WTC11 (cell line): Measurements from ENCODE around the gene PTPN13. TPM values are rescaled to one million over a fixed set of nuclear protein-coding genes. Genes with fewer than 3 reads are reported as not detected.

Experiments used
- ATAC-seq: fragments of 200-7000 bp; cut with Tn5 transposase; 2 replicates; pipeline ENCODE4 v1.10.0; 2021; ENCODE audit warnings: mild to moderate bottlenecking, moderate library complexity
- CTCF ChIA-PET: fragments of 300-600 bp; sonication (Branson Sonifier 250); formaldehyde crosslinking; loops from one replicate; lab custom pipeline; 2021; ENCODE audit warnings: antibody characterized with exemption; lab: Charles Lee
- POLR2A ChIA-PET: fragments of 350-600 bp; sonication (Branson Sonifier 250); formaldehyde crosslinking; loops from one replicate; lab custom pipeline; 2021; ENCODE audit warnings: antibody characterized with exemption; lab: Charles Lee
- DNase-seq: peaks from one replicate; pipeline ENCODE4 v3.0.0; 2021; ENCODE audit warnings: low spot score
- H3K27ac Mint-ChIP-seq: 2 replicates; pipeline ENCODE4 v1.8.0; 2021; ENCODE audit warnings: mixed read lengths
- H3K27me3 Mint-ChIP-seq: 2 replicates; pipeline ENCODE4 v1.8.0; 2021; ENCODE audit warnings: low read depth, mild to moderate bottlenecking, moderate library complexity, mixed read lengths
- H3K36me3 Mint-ChIP-seq: 2 replicates; pipeline ENCODE4 v1.8.0; 2021; ENCODE audit warnings: mixed read lengths
- H3K4me1 Mint-ChIP-seq: 2 replicates; pipeline ENCODE4 v1.8.0; 2022; ENCODE audit warnings: mixed read lengths
- H3K4me3 Mint-ChIP-seq: 2 replicates; pipeline ENCODE4 v1.8.0; 2021; ENCODE audit warnings: mild to moderate bottlenecking, moderate library complexity, mixed read lengths
- H3K9me3 Mint-ChIP-seq: 2 replicates; pipeline ENCODE4 v1.8.0; 2021; ENCODE audit warnings: mixed read lengths
- ATF1 ChIP-seq: sonication (generic); formaldehyde crosslinking; IDR thresholded peaks from 2 replicates; pipeline ENCODE4 v1.8.1; 2023; ENCODE audit warnings: mild to moderate bottlenecking, moderate library complexity, missing genetic modification reagents
- CREB1 ChIP-seq: sonication (generic); formaldehyde crosslinking; IDR thresholded peaks from 2 replicates; pipeline ENCODE4 v1.8.0; 2023; ENCODE audit warnings: mild to moderate bottlenecking, missing genetic modification reagents
- EMX1 ChIP-seq: fragments of 250-450 bp; sonication (Bioruptor Pico); IDR thresholded peaks from 2 replicates; pipeline ENCODE4 v1.8.0; 2021; ENCODE audit warnings: mild to moderate bottlenecking
- FOXP1 ChIP-seq: sonication (generic); formaldehyde crosslinking; IDR thresholded peaks from 2 replicates; pipeline ENCODE4 v1.8.0; 2022; ENCODE audit warnings: missing genetic modification reagents, mild to moderate bottlenecking, moderate library complexity, borderline replicate concordance
- GABPB1 ChIP-seq: sonication (generic); formaldehyde crosslinking; IDR thresholded peaks from 2 replicates; pipeline ENCODE4 v1.8.1; 2023; ENCODE audit warnings: mild to moderate bottlenecking, missing genetic modification reagents
- GRHL2 ChIP-seq: fragments of 250-450 bp; sonication (Bioruptor Pico); IDR thresholded peaks from 2 replicates; pipeline ENCODE4 v1.8.0; 2022; ENCODE audit warnings: mild to moderate bottlenecking, moderate library complexity; ENCODE audit not compliant: insufficient replicate concordance, severe bottlenecking
- GTF2I ChIP-seq: fragments of 250-450 bp; sonication (Bioruptor Pico); conservative IDR thresholded peaks from 2 replicates; pipeline ENCODE4 v1.4.0; 2021; ENCODE audit warnings: mild to moderate bottlenecking
- NFE2L1 ChIP-seq: sonication (generic); formaldehyde crosslinking; IDR thresholded peaks from 2 replicates; pipeline ENCODE4 v1.8.1; 2023; ENCODE audit warnings: missing genetic modification reagents
- NR1H2 ChIP-seq: sonication (generic); formaldehyde crosslinking; IDR thresholded peaks from 2 replicates; pipeline ENCODE4 v1.9.0; 2021; ENCODE audit warnings: mild to moderate bottlenecking, moderate library complexity, missing genetic modification reagents
- RELA ChIP-seq: sonication (generic); formaldehyde crosslinking; IDR thresholded peaks from 2 replicates; pipeline ENCODE4 v1.8.1; 2022; ENCODE audit warnings: missing genetic modification reagents, mild to moderate bottlenecking, borderline replicate concordance
- RORB ChIP-seq: fragments of 250-450 bp; sonication (Bioruptor Pico); IDR thresholded peaks from 2 replicates; pipeline ENCODE4 v1.9.0; 2021; ENCODE audit warnings: mild to moderate bottlenecking
- SMAD3 ChIP-seq: sonication (generic); formaldehyde crosslinking; IDR thresholded peaks from 2 replicates; pipeline ENCODE4 v1.8.0; 2022; ENCODE audit warnings: missing genetic modification reagents, mild to moderate bottlenecking, borderline replicate concordance
- TEAD1 ChIP-seq: sonication (generic); formaldehyde crosslinking; IDR thresholded peaks from 2 replicates; pipeline ENCODE4 v1.8.0; 2022; ENCODE audit warnings: mild to moderate bottlenecking, missing genetic modification reagents
- TP53 ChIP-seq: sonication (generic); formaldehyde crosslinking; IDR thresholded peaks from 2 replicates; pipeline ENCODE4 v1.8.1; 2023; ENCODE audit warnings: mild to moderate bottlenecking, missing genetic modification reagents
- ZNF671 ChIP-seq: fragments of 250-450 bp; sonication (Bioruptor Pico); IDR thresholded peaks from 2 replicates; pipeline ENCODE4 v1.8.0; 2021; ENCODE audit warnings: mild to moderate bottlenecking
- total RNA-seq: library from RNA; stranded (reverse); gene quantifications from 3 replicates; pipeline ENCODE4 v1.2.3, GENCODE V29; 2021
- TF ChIP-seq, protein P1 (sequence below): sonication (generic); formaldehyde crosslinking; IDR thresholded peaks from 2 replicates; pipeline ENCODE4 v1.8.0; 2023; ENCODE audit warnings: missing genetic modification reagents
- TF ChIP-seq, protein P2 (sequence below): fragments of 200-600 bp; IDR thresholded peaks from 2 replicates; pipeline ENCODE4 v1.8.0; 2022; ENCODE audit warnings: antibody characterized with exemption
- TF ChIP-seq, protein P3 (sequence below): sonication (generic); formaldehyde crosslinking; IDR thresholded peaks from 2 replicates; pipeline ENCODE4 v1.8.1; 2022; ENCODE audit warnings: low read depth, mild to moderate bottlenecking, moderate library complexity, missing genetic modification reagents, borderline replicate concordance
- TF ChIP-seq, protein P4 (sequence below): sonication (generic); formaldehyde crosslinking; IDR thresholded peaks from 2 replicates; pipeline ENCODE4 v1.8.0; 2022; ENCODE audit warnings: mild to moderate bottlenecking, missing genetic modification reagents
- TF ChIP-seq, protein P5 (sequence below): sonication (generic); formaldehyde crosslinking; IDR thresholded peaks from 2 replicates; pipeline ENCODE4 v1.8.1; 2022; ENCODE audit warnings: low read depth, missing genetic modification reagents, borderline replicate concordance
- TF ChIP-seq, protein P6 (sequence below): fragments of 250-450 bp; sonication (Bioruptor Pico); IDR thresholded peaks from 2 replicates; pipeline ENCODE4 v2.1.2; 2022; ENCODE audit warnings: mild to moderate bottlenecking, moderate library complexity
- TF ChIP-seq, protein P7 (sequence below): sonication (generic); formaldehyde crosslinking; IDR thresholded peaks from 2 replicates; pipeline ENCODE4 v1.8.1; 2023; ENCODE audit warnings: mild to moderate bottlenecking, missing genetic modification reagents

The PTPN13 gene
- total RNA-seq, 1 experiment from 2014 or later = 49.7 TPM

DNA sequence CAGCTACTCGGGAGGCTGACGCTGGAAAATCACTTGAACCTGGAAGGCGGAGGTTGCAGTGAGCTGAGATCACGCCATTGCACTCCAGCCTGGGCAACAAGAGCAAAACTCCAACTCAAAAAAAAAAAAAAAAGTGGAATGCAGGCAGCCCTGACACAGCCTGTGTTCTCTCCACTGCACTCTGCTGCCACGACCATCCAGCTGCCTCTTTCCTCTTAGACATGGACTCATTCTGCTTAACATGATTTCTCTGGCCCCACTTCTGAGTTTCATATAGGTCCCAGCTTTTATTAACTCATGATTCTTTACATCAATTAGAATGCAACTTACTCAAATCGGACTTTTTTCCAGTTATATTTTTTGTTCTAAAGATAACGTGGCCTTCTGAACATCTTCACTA lies 225.4 kb downstream of the PTPN13 start (continued):
- TF ChIP-seq, protein P1, sequence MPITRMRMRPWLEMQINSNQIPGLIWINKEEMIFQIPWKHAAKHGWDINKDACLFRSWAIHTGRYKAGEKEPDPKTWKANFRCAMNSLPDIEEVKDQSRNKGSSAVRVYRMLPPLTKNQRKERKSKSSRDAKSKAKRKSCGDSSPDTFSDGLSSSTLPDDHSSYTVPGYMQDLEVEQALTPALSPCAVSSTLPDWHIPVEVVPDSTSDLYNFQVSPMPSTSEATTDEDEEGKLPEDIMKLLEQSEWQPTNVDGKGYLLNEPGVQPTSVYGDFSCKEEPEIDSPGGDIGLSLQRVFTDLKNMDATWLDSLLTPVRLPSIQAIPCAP (CRISPR knock-in tag) = no peak
- TF ChIP-seq NR1H2 (CRISPR knock-in tag) (no peak), GRHL2 (CRISPR knock-in tag) (no peak), CREB1 (no peak)
- TF ChIP-seq, all 79 proteins: peak for 0

DNA sequence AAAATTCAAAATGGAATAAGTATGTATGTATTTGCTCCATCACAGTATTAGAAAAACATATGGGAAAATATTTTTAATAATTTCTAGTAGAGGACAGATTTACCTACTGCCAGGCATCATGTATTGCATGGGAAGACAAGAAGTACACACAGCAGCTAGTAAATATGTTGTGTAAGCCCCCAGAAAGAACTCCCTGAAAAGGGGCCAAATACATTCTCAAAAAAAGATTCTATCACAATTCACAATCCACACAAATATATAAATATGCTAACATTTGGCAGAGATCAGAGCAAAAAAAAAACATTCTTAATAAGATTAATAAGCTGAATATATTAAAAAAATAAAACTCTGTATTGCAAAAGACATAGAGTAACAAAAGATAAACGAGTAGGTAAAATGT lies 227.0 kb downstream of the PTPN13 start:
- ATAC-seq (no peak), DNase-seq (no peak)
- POLR2A ChIA-PET = no interaction called here
- no peaks in the 10 kb centered on the region for H3K27me3 Mint-ChIP-seq
- peaks cover 3% of the 10 kb centered on the region for H3K36me3 Mint-ChIP-seq
- H3K4me1 Mint-ChIP-seq = no peaks in the 10 kb centered on the region
- no peak overlapping the region for H3K27ac Mint-ChIP-seq
- no peak for TF ChIP-seq SMAD3 (CRISPR knock-in tag)
- TF ChIP-seq, protein P2, sequence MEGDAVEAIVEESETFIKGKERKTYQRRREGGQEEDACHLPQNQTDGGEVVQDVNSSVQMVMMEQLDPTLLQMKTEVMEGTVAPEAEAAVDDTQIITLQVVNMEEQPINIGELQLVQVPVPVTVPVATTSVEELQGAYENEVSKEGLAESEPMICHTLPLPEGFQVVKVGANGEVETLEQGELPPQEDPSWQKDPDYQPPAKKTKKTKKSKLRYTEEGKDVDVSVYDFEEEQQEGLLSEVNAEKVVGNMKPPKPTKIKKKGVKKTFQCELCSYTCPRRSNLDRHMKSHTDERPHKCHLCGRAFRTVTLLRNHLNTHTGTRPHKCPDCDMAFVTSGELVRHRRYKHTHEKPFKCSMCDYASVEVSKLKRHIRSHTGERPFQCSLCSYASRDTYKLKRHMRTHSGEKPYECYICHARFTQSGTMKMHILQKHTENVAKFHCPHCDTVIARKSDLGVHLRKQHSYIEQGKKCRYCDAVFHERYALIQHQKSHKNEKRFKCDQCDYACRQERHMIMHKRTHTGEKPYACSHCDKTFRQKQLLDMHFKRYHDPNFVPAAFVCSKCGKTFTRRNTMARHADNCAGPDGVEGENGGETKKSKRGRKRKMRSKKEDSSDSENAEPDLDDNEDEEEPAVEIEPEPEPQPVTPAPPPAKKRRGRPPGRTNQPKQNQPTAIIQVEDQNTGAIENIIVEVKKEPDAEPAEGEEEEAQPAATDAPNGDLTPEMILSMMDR = no peak
- TF ChIP-seq, all 79 proteins: peak for 0
- H3K4me3 Mint-ChIP-seq = no peak overlapping the region
- no peaks in the 10 kb centered on the region for H3K9me3 Mint-ChIP-seq
- CTCF ChIA-PET = no interaction called here

DNA sequence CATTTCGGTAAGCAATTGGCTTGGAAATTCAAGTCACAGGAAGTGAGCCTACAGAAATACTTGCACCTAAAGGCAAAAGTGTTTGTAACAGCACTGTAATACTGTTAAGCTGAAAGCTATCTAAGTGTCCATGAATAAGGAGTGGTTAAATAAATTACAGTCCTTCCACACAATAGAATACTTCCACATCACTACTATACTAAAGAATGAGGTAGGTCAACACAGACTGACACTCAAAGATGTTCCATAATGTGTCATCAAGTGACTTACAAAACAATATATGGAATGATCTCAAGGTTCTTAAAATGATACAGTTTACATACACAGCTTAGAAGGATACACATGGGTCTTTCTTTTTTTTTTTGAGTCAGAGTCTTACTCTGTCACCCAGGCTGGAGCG lies 228.0 kb downstream of the PTPN13 start:
- Mint-ChIP-seq H3K27me3 (no peaks in the 10 kb centered on the region), H3K36me3 (no peaks in the 10 kb centered on the region), H3K9me3 (no peaks in the 10 kb centered on the region), H3K27ac (no peak overlapping the region), H3K4me3 (no peak overlapping the region)
- ATAC-seq (no peak), DNase-seq (no peak)
- CTCF ChIA-PET = no interaction called here
- POLR2A ChIA-PET = no interaction called here
- no peak for TF ChIP-seq CREB1
- TF ChIP-seq, protein P3, sequence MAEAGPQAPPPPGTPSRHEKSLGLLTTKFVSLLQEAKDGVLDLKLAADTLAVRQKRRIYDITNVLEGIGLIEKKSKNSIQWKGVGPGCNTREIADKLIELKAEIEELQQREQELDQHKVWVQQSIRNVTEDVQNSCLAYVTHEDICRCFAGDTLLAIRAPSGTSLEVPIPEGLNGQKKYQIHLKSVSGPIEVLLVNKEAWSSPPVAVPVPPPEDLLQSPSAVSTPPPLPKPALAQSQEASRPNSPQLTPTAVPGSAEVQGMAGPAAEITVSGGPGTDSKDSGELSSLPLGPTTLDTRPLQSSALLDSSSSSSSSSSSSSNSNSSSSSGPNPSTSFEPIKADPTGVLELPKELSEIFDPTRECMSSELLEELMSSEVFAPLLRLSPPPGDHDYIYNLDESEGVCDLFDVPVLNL (CRISPR knock-in tag) = no peak
- TF ChIP-seq, protein P4, sequence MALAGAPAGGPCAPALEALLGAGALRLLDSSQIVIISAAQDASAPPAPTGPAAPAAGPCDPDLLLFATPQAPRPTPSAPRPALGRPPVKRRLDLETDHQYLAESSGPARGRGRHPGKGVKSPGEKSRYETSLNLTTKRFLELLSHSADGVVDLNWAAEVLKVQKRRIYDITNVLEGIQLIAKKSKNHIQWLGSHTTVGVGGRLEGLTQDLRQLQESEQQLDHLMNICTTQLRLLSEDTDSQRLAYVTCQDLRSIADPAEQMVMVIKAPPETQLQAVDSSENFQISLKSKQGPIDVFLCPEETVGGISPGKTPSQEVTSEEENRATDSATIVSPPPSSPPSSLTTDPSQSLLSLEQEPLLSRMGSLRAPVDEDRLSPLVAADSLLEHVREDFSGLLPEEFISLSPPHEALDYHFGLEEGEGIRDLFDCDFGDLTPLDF (CRISPR knock-in tag) = no peak
- TF ChIP-seq, protein P5, sequence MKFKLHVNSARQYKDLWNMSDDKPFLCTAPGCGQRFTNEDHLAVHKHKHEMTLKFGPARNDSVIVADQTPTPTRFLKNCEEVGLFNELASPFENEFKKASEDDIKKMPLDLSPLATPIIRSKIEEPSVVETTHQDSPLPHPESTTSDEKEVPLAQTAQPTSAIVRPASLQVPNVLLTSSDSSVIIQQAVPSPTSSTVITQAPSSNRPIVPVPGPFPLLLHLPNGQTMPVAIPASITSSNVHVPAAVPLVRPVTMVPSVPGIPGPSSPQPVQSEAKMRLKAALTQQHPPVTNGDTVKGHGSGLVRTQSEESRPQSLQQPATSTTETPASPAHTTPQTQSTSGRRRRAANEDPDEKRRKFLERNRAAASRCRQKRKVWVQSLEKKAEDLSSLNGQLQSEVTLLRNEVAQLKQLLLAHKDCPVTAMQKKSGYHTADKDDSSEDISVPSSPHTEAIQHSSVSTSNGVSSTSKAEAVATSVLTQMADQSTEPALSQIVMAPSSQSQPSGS (CRISPR knock-in tag) = no peak
- TF ChIP-seq GABPB1 (CRISPR knock-in tag) = no peak
- TF ChIP-seq TEAD1 (CRISPR knock-in tag) = no peak
- TF ChIP-seq GTF2I (CRISPR knock-in tag) = no peak
- no peak for TF ChIP-seq ZNF671
- no peak for TF ChIP-seq RELA
- TF ChIP-seq, all 79 proteins: peak for 0
- H3K4me1 Mint-ChIP-seq = no peaks in the 10 kb centered on the region

DNA sequence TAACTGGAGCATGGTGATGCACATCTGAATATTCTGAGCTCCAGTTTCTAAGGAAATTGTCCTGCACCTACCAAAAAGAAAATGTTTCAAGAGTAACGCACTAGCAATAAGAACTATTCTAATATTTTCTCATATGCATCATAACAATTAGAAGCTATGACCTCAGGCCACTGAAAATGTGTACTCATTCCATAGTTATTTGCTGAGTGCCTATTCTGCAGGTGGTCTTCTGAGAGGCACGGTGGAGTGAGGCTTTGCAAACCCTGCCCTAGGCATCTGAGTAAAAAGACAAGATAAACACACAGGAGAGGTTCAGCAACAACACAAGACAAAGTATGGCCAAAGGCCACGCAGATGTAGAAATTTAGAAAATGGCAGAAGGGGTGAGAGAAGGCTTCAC lies 231.4 kb downstream of the PTPN13 start:
- no peak overlapping the region for H3K27ac Mint-ChIP-seq
- no peaks in the 10 kb centered on the region for H3K4me1 Mint-ChIP-seq
- POLR2A ChIA-PET = no interaction called here
- no peak for DNase-seq
- H3K9me3 Mint-ChIP-seq = no peaks in the 10 kb centered on the region
- ATAC-seq = no peak
- H3K36me3 Mint-ChIP-seq = no peaks in the 10 kb centered on the region
- CTCF ChIA-PET = interaction anchor here (1.0 to 1.5 kb wide), 2 partner anchors 53 to 96 kb away, joined by 3 to 5 read pairs; no protein-coding TSS in a partner anchor
- no peaks in the 10 kb centered on the region for H3K27me3 Mint-ChIP-seq
- no peak overlapping the region for H3K4me3 Mint-ChIP-seq
- TF ChIP-seq NR1H2 (CRISPR knock-in tag) = no peak
- no peak for TF ChIP-seq RORB (CRISPR knock-in tag)
- TF ChIP-seq FOXP1 = no peak
- TF ChIP-seq, protein P6, sequence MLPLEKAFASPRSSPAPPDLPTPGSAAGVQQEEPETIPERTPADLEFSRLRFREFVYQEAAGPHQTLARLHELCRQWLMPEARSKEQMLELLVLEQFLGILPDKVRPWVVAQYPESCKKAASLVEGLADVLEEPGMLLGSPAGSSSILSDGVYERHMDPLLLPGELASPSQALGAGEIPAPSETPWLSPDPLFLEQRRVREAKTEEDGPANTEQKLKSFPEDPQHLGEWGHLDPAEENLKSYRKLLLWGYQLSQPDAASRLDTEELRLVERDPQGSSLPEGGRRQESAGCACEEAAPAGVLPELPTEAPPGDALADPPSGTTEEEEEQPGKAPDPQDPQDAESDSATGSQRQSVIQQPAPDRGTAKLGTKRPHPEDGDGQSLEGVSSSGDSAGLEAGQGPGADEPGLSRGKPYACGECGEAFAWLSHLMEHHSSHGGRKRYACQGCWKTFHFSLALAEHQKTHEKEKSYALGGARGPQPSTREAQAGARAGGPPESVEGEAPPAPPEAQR (CRISPR knock-in tag) = no peak
- TF ChIP-seq CREB1 = no peak
- no peak for TF ChIP-seq EMX1
- TF ChIP-seq NFE2L1 (CRISPR knock-in tag) = no peak
- TF ChIP-seq ATF1 (CRISPR knock-in tag) = no peak
- no peak for TF ChIP-seq TP53
- TF ChIP-seq, protein P7, sequence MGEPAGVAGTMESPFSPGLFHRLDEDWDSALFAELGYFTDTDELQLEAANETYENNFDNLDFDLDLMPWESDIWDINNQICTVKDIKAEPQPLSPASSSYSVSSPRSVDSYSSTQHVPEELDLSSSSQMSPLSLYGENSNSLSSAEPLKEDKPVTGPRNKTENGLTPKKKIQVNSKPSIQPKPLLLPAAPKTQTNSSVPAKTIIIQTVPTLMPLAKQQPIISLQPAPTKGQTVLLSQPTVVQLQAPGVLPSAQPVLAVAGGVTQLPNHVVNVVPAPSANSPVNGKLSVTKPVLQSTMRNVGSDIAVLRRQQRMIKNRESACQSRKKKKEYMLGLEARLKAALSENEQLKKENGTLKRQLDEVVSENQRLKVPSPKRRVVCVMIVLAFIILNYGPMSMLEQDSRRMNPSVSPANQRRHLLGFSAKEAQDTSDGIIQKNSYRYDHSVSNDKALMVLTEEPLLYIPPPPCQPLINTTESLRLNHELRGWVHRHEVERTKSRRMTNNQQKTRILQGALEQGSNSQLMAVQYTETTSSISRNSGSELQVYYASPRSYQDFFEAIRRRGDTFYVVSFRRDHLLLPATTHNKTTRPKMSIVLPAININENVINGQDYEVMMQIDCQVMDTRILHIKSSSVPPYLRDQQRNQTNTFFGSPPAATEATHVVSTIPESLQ (CRISPR knock-in tag) = no peak
